ENCODE measurements around the gene IQGAP3. TPM values are rescaled to one million over a fixed set of nuclear protein-coding genes. Genes with fewer than 3 reads are reported as not detected.
"Not testable (repeated sequence)": the region's sequence is repeated elsewhere in the genome, so short reads cannot be mapped to it uniquely, and the experiment has no call there.

The IQGAP3 gene
- polyA plus RNA-seq, 1 donor from 2014 or later, result not detected

GRCh38 chr1:156608036-156608674 is 35.8 kb upstream of the IQGAP3 start:
- Histone ChIP-seq H3K4me2 (ENCODE audit: low read length) (no peak overlapping the region), H3K27ac (ENCODE audit: low read length) (no peak overlapping the region), H3K9ac (ENCODE audit: low read length) (no peak overlapping the region), H3K4me3 (ENCODE audit: low read length) (no peak overlapping the region), H3K36me3 (ENCODE audit: insufficient read depth, low read length) (no peaks in the 10 kb centered on the region), H2AFZ (ENCODE audit: low read depth, low read length) (no peak overlapping the region), H3K79me2 (replicated peaks; ENCODE audit: insufficient read depth, low read length) (no peaks in the 10 kb centered on the region), H3F3A (ENCODE audit: insufficient read depth, low read length, poor library complexity, severe bottlenecking) (no peaks in the 10 kb centered on the region), H3K27me3 (ENCODE audit: insufficient read depth, low read depth, low read length) (no peaks in the 10 kb centered on the region), H3K9me2 (ENCODE audit: insufficient read depth, low read length) (no peaks in the 10 kb centered on the region), H3K9me3 (ENCODE audit: low read length) (no peaks in the 10 kb centered on the region), H4K20me1 (ENCODE audit: insufficient read depth) (no peaks in the 10 kb centered on the region)
- TF ChIP-seq TAF1 (IDR thresholded peaks at IDR 0.05; ENCODE audit: low read depth) (no peak), CTCF (IDR thresholded peaks at IDR 0.05; ENCODE audit: poor library complexity, severe bottlenecking) (peak; percentile 95), SMC3 (conservative IDR thresholded peaks at IDR 0.05; ENCODE audit: poor library complexity) (peak; percentile 93), EP300 (conservative IDR thresholded peaks at IDR 0.05; ENCODE audit: poor library complexity, severe bottlenecking) (no peak), REST (IDR thresholded peaks at IDR 0.05; ENCODE audit: borderline replicate concordance) (no peak), MXI1 (conservative IDR thresholded peaks at IDR 0.05; ENCODE audit: poor library complexity, severe bottlenecking) (peak; percentile 43), EZH2 (IDR thresholded peaks at IDR 0.05; ENCODE audit: borderline replicate concordance, insufficient read depth, low read length, poor library complexity, severe bottlenecking) (no peak), POLR2AphosphoS5 (IDR thresholded peaks at IDR 0.05) (no peak), RAD21 (conservative IDR thresholded peaks at IDR 0.05) (peak; percentile 87)

GRCh38 chr1:156607344-156607743 is 35.0 kb upstream of the IQGAP3 start:
- not testable (repeated sequence) for H3K27ac ChIP-seq (ENCODE audit: low read length); H3K27me3 ChIP-seq (ENCODE audit: insufficient read depth, low read depth, low read length); H3K9ac ChIP-seq (ENCODE audit: low read length); H3K9me3 ChIP-seq (ENCODE audit: low read length); H4K20me1 ChIP-seq (ENCODE audit: insufficient read depth); H3F3A ChIP-seq (ENCODE audit: insufficient read depth, low read length, poor library complexity, severe bottlenecking); H3K79me2 ChIP-seq (replicated peaks; ENCODE audit: insufficient read depth, low read length); H3K36me3 ChIP-seq (ENCODE audit: insufficient read depth, low read length); H2AFZ ChIP-seq (ENCODE audit: low read depth, low read length); H3K4me3 ChIP-seq (ENCODE audit: low read length); H3K9me2 ChIP-seq (ENCODE audit: insufficient read depth, low read length); H3K4me2 ChIP-seq (ENCODE audit: low read length)
